Forelimb muscle (tissue), 1 donor: ENCODE results near the gene SLC46A3. TPM values are rescaled to one million over a fixed set of nuclear protein-coding genes. Genes with fewer than 3 reads are reported as not detected.
A peak's percentile ranks its signal among the peaks of the same experiment; 100 is the strongest.
"Not testable (repeated sequence)": the region's sequence is repeated elsewhere in the genome, so short reads cannot be mapped to it uniquely, and the experiment has no call there.

Experiments used
- DNase-seq: peaks from one replicate; pipeline ENCODE4 v3.0.0-alpha.2; 2013; ENCODE audit warnings: low read depth
- polyA plus RNA-seq: library from polyadenylated mRNA; unstranded; fragments of 120-200 nt; gene quantifications from one replicate; pipeline ENCODE4 v1.2.1, GENCODE V29; 2013; ENCODE audit not compliant: insufficient read length

The SLC46A3 gene
- polyA plus RNA-seq, 1 donor: 1.5 TPM

- not testable (repeated sequence) for DNase-seq
Measured at GRCh38 chr13:28683169-28683568, 35.6 kb downstream of the SLC46A3 start.

GRCh38 chr13:28680541-28680940 lies 38.2 kb downstream of the SLC46A3 start:
- DNase-seq: no peak

GRCh38 chr13:28679628-28680027 lies 39.1 kb downstream of the SLC46A3 start:
- DNase-seq: no peak

- no peak for DNase-seq
Measured at GRCh38 chr13:28678809-28679208, 40.0 kb downstream of the SLC46A3 start.

GRCh38 chr13:28671126-28671792 lies 47.5 kb downstream of the SLC46A3 start:
- DNase-seq: no peak

GRCh38 chr13:28666897-28667488 lies 51.8 kb downstream of the SLC46A3 start:
- no peak for DNase-seq

GRCh38 chr13:28659621-28659970 lies 59.2 kb downstream of the SLC46A3 start:
- no peak for DNase-seq

- peak; percentile 71 for DNase-seq
Measured at GRCh38 chr13:28658796-28659620, 59.8 kb downstream of the SLC46A3 start, which contains the start of gene POMP. POMP (plus strand) TSS chr13:28659130; CDS start chr13:28659185, 55 bp downstream.

GRCh38 chr13:28658539-28658795 lies 60.3 kb downstream of the SLC46A3 start:
- no peak for DNase-seq

GRCh38 chr13:28657784-28658538 lies 60.8 kb downstream of the SLC46A3 start:
- DNase-seq: no peak

GRCh38 chr13:28655561-28655960 lies 63.2 kb downstream of the SLC46A3 start:
- DNase-seq: no peak

GRCh38 chr13:28654276-28654675 lies 64.5 kb downstream of the SLC46A3 start:
- no peak for DNase-seq

- no peak for DNase-seq
Measured at GRCh38 chr13:28653111-28653510, 65.7 kb downstream of the SLC46A3 start.

GRCh38 chr13:28651810-28652401 lies 66.9 kb downstream of the SLC46A3 start:
- no peak for DNase-seq

- DNase-seq: no peak
Measured at GRCh38 chr13:28650284-28650683, 68.5 kb downstream of the SLC46A3 start.

Other genes starting within 250 kb of the SLC46A3 start
- 14.4 TPM for gene FLT1, start 223.8 kb downstream of the SLC46A3 start, polyA plus RNA-seq
- 62.6 TPM for gene POMP, start 59.8 kb downstream of the SLC46A3 start, polyA plus RNA-seq
- gene MTUS2, start 101.4 kb upstream of the SLC46A3 start, polyA plus RNA-seq: 22.7 TPM